Esophagus muscularis mucosa (tissue), 4 donors: ENCODE data around the gene OR52H1. TPM values are rescaled to one million over a fixed set of nuclear protein-coding genes. Genes with fewer than 3 reads are reported as not detected.

ENCODE experiments used
- DNase-seq: peaks from one replicate; pipeline ENCODE4 v3.0.0-alpha.2; 2017; ENCODE audit errors: extremely low spot score
- H3K27ac ChIP-seq, 4 donors: fragments of 200-600 bp; sonication (generic); replicated peaks in 1 of 4; 1 replicate in 3 of 4; 2 replicates in 1 of 4; pipeline ENCODE4 v1.5.1; 2016 to 2019; ENCODE audit warnings: mild to moderate bottlenecking in 1 of 4
- H3K27me3 ChIP-seq, 4 donors: fragments of 200-600 bp; sonication (generic); one replicate each; pipeline versions ENCODE4 v1.5.1 to v1.6.0; 2016 to 2019
- H3K36me3 ChIP-seq, 4 donors: fragments of 200-600 bp; sonication (generic); one replicate each; pipeline ENCODE4 v1.5.1; 2016 to 2019
- H3K4me1 ChIP-seq, 4 donors: fragments of 200-600 bp; sonication (generic); one replicate each; pipeline ENCODE4 v1.5.1; 2016 to 2019
- H3K4me3 ChIP-seq, 4 donors: fragments of 200-600 bp; sonication (generic); 1 replicate in 2 of 4; 2 replicates in 2 of 4; pipeline ENCODE4 v1.5.1; 2016 to 2019; ENCODE audit warnings: mild to moderate bottlenecking in 4 of 4, moderate library complexity in 1 of 4
- H3K9me3 ChIP-seq, 4 donors: fragments of 200-600 bp; sonication (generic); 1 replicate in 3 of 4; 2 replicates in 1 of 4; pipeline ENCODE4 v1.5.1; 2016 to 2019
- CTCF ChIP-seq, 3 experiments: fragments of 200-600 bp in 2 of 3; fragments of 450-650 bp in 1 of 3; sonication (generic) in 2 of 3; IDR thresholded peaks; one replicate each; pipeline ENCODE4 v1.5.1; 2017 to 2019; ENCODE audit warnings: antibody characterized with exemption in 3 of 3, mild to moderate bottlenecking in 2 of 3, moderate library complexity in 1 of 3
- EP300 ChIP-seq: sonication (generic); formaldehyde crosslinking; IDR thresholded peaks from one replicate; pipeline ENCODE4 v1.6.1; 2017; ENCODE audit warnings: antibody characterized with exemption
- POLR2A ChIP-seq: fragments of 450-650 bp; IDR thresholded peaks from one replicate; pipeline ENCODE4 v1.6.1; 2017; ENCODE audit warnings: antibody characterized with exemption, moderate library complexity, mild to moderate bottlenecking, low read depth
- POLR2AphosphoS5 ChIP-seq, 2 donors: sonication (generic); formaldehyde crosslinking; IDR thresholded peaks; one replicate each; pipeline ENCODE4 v1.6.1; 2017; ENCODE audit warnings: antibody characterized with exemption in 2 of 2
- WGBS: methylation state at CpG from one replicate; pipeline ENCODE4 v1.1.5; 2018; 5-methylcytosine and 5-hydroxymethylcytosine counted together
- intact Hi-C: fragments of 100-400 bp; cut with DNase I; formaldehyde crosslinking; loops from one replicate; pipeline ENCODE4 v1.15.1; 2023
- total RNA-seq, 4 donors: library from RNA; depleted of rRNA; stranded (reverse); fragments of >200 nt; gene quantifications; one replicate each; pipeline versions ENCODE4 v1.1.0 to v1.2.1, GENCODE V29; 2016

Gene OR52H1
- total RNA-seq, 4 donors from 2014 or later, result not detected

GRCh38 chr11:5557751-5558150 is 9.4 kb upstream of the OR52H1 start:
- 32% methylated on average over 3 of the region's 3 CpGs for WGBS
- H3K9me3 ChIP-seq, result no peaks in the 10 kb centered on the region
- no peak overlapping the region for H3K27ac ChIP-seq
- intact Hi-C loops, result no loop called here
- no peak for TF ChIP-seq EP300
- TF ChIP-seq POLR2A, result no peak
- TF ChIP-seq POLR2AphosphoS5 (IDR thresholded peaks at IDR 0.05), result no peak
- no peak for TF ChIP-seq CTCF (IDR thresholded peaks at IDR 0.05)
- no peaks in the 10 kb centered on the region for H3K4me1 ChIP-seq
- no peaks in the 10 kb centered on the region for H3K27me3 ChIP-seq
- DNase-seq, result no peak
- no peak overlapping the region for H3K4me3 ChIP-seq
- H3K36me3 ChIP-seq, result no peaks in the 10 kb centered on the region

- H3K4me1 ChIP-seq, result no peaks in the 10 kb centered on the region
- intact Hi-C loops, result no loop called here
- no peak overlapping the region for H3K27ac ChIP-seq
- TF ChIP-seq POLR2AphosphoS5 (IDR thresholded peaks at IDR 0.05) (no peak), CTCF (IDR thresholded peaks at IDR 0.05) (no peak), EP300 (no peak), POLR2A (no peak)
- no peaks in the 10 kb centered on the region for H3K36me3 ChIP-seq
- 69% methylated on average over 3 of the region's 3 CpGs for WGBS
- H3K9me3 ChIP-seq, result no peaks in the 10 kb centered on the region
- DNase-seq, result no peak
- no peaks in the 10 kb centered on the region for H3K27me3 ChIP-seq
- no peak overlapping the region for H3K4me3 ChIP-seq
These were observed 8.4 kb upstream of the OR52H1 start for GRCh38 chr11:5556596-5557188.

- Histone ChIP-seq H3K27ac (no peak overlapping the region), H3K9me3 (no peaks in the 10 kb centered on the region), H3K27me3 (no peaks in the 10 kb centered on the region), H3K36me3 (no peaks in the 10 kb centered on the region), H3K4me3 (no peak overlapping the region), H3K4me1 (no peaks in the 10 kb centered on the region)
- intact Hi-C loops, result no loop called here
- no peak for DNase-seq
- no peak for TF ChIP-seq POLR2A
These were observed 5.0 kb upstream of the OR52H1 start for GRCh38 chr11:5553343-5553742.

- WGBS, result 64% methylated on average over 5 of the region's 5 CpGs
- TF ChIP-seq EP300, result no peak
- TF ChIP-seq POLR2AphosphoS5 (IDR thresholded peaks at IDR 0.05), result no peak
- TF ChIP-seq CTCF (IDR thresholded peaks at IDR 0.05), result no peak
- no peak for TF ChIP-seq POLR2A
- no peak for DNase-seq
- H3K36me3 ChIP-seq, result no peaks in the 10 kb centered on the region
- no peaks in the 10 kb centered on the region for H3K9me3 ChIP-seq
- H3K27ac ChIP-seq, result no peak overlapping the region
- intact Hi-C loops, result no loop called here
- no peaks in the 10 kb centered on the region for H3K4me1 ChIP-seq
- H3K4me3 ChIP-seq, result no peak overlapping the region
- no peaks in the 10 kb centered on the region for H3K27me3 ChIP-seq
These were observed 2.2 kb upstream of the OR52H1 start for GRCh38 chr11:5550440-5551095.

GRCh38 chr11:5547982-5548381 is 358 bp downstream of the OR52H1 start:
- DNase-seq, result no peak
- Histone ChIP-seq H3K4me1 (no peaks in the 10 kb centered on the region), H3K27ac (no peak overlapping the region), H3K36me3 (no peaks in the 10 kb centered on the region), H3K9me3 (no peaks in the 10 kb centered on the region), H3K27me3 (no peaks in the 10 kb centered on the region), H3K4me3 (no peak overlapping the region)
- TF ChIP-seq POLR2A (no peak), POLR2AphosphoS5 (IDR thresholded peaks at IDR 0.05) (no peak), EP300 (no peak), CTCF (IDR thresholded peaks at IDR 0.05) (no peak)
- intact Hi-C loops, result no loop called here
- 90% methylated on average over 1 of the region's 1 CpG for WGBS
